HepG2 (cell line): ENCODE data around the gene CD81. TPM values are rescaled to one million over a fixed set of nuclear protein-coding genes. Genes with fewer than 3 reads are reported as not detected.

Experiments used
- ATAC-seq: fragments of 200-7000 bp; cut with Tn5 transposase; 3 replicates; pipeline ENCODE4 v1.9.1; 2020; ENCODE audit warnings: mild to moderate bottlenecking, moderate library complexity
- BruUV-seq: library from RNA; stranded (reverse); fragments of 400-500 nt; replicated peaks from 2 replicates; lab custom pipeline; 2021; lab: Mats Ljungman, UMichigan
- CTCF ChIA-PET: fragments of 300-600 bp; formaldehyde crosslinking; extraction: SDS; loops from one replicate; lab custom pipeline; 2021; ENCODE audit warnings: low total read pairs, inconsistent platforms, low intra/inter-chr PET ratio; lab: Yijun Ruan, JAX
- POLR2A ChIA-PET: fragments of 350-600 bp; sonication (Branson Sonifier 250); formaldehyde crosslinking; loops from one replicate; lab custom pipeline; 2020; ENCODE audit warnings: antibody characterized with exemption, inconsistent platforms; lab: Yijun Ruan, JAX
- DNase-seq: peaks from one replicate; pipeline ENCODE4 v3.0.0-alpha.2; 2015; ENCODE audit warnings: low spot score
- FAIRE-seq: peaks from 3 replicates; lab custom pipeline; 2011; peaks lifted over from hg19 to GRCh38; lab: Jason Lieb, UNC
- H2AFZ ChIP-seq: one replicate; pipeline ENCODE4 v1.6.1; 2011; ENCODE audit warnings: low read length, inconsistent platforms
- H3K27ac ChIP-seq: fragments of 300-600 bp; 3 replicates; pipeline ENCODE4 v1.8.0; 2011; ENCODE audit warnings: mixed run types, mild to moderate bottlenecking, mixed read lengths, low read length, inconsistent platforms; ENCODE audit not compliant: insufficient read depth; ENCODE audit errors: extremely low read length
- H3K27me3 ChIP-seq, 2 experiments: fragments of 200-600 bp in 1 of 2; 2 replicates in 1 of 2; 3 replicates in 1 of 2; pipeline versions ENCODE4 v1.6.0 to v1.8.0; 2011; ENCODE audit warnings: low read length in 2 of 2, mild to moderate bottlenecking in 2 of 2, moderate library complexity in 2 of 2, inconsistent platforms in 1 of 2; ENCODE audit not compliant: insufficient read depth in 2 of 2, control insufficient read depth in 1 of 2
- H3K36me3 ChIP-seq, 2 experiments: fragments of 200-600 bp in 1 of 2; replicated peaks in 1 of 2; 2 replicates in 1 of 2; 3 replicates in 1 of 2; pipeline versions ENCODE4 v1.5.1 to v1.8.0; 2011; ENCODE audit warnings: low read length in 2 of 2, inconsistent platforms in 1 of 2; ENCODE audit not compliant: insufficient read depth in 2 of 2, control insufficient read depth in 1 of 2
- H3K4me1 ChIP-seq: 2 replicates; pipeline ENCODE4 v1.5.1; 2012; ENCODE audit warnings: low read length, inconsistent platforms; ENCODE audit not compliant: insufficient read depth
- H3K4me2 ChIP-seq: 2 replicates; pipeline ENCODE4 v1.6.0; 2011; ENCODE audit warnings: low read depth, low read length, inconsistent platforms
- H3K4me3 ChIP-seq, 3 experiments: fragments of 200-600 bp in 1 of 3; sonication (generic), shearing (Covaris generic) in 1 of 3; replicated peaks in 1 of 3; 2 replicates each; pipeline ENCODE4 v1.5.1; 2011 to 2016; ENCODE audit warnings: low read length in 3 of 3, inconsistent platforms in 2 of 3, low read depth in 2 of 3, mild to moderate bottlenecking in 2 of 3, control low read depth in 1 of 3, mixed read lengths in 1 of 3; ENCODE audit not compliant: insufficient read depth in 1 of 3
- H3K79me2 ChIP-seq: one replicate; pipeline ENCODE4 v1.6.1; 2011; ENCODE audit warnings: low read length, inconsistent platforms; ENCODE audit not compliant: insufficient read depth
- H3K9ac ChIP-seq: 2 replicates; pipeline ENCODE4 v1.6.0; 2011; ENCODE audit warnings: mild to moderate bottlenecking, low read depth, low read length, inconsistent platforms; ENCODE audit not compliant: insufficient read depth
- H3K9me3 ChIP-seq: 2 replicates; pipeline ENCODE4 v1.5.1; 2012; ENCODE audit warnings: mild to moderate bottlenecking, low read length
- H4K20me1 ChIP-seq: 2 replicates; pipeline ENCODE4 v1.6.0; 2011; ENCODE audit warnings: inconsistent platforms, mild to moderate bottlenecking, low read length, moderate library complexity; ENCODE audit not compliant: insufficient read depth
- ATF7-NPFF ChIP-seq: sonication (generic); formaldehyde crosslinking; IDR thresholded peaks from 2 replicates; pipeline ENCODE4 v1.8.1; 2023; ENCODE audit warnings: mild to moderate bottlenecking, low read depth, missing genetic modification reagents, moderate library complexity
- HDAC1 ChIP-seq: sonication (generic); formaldehyde crosslinking; IDR thresholded peaks from 2 replicates; pipeline ENCODE4 v1.5.1; 2020; ENCODE audit warnings: mild to moderate bottlenecking, missing genetic modification reagents
- SMAD3 ChIP-seq: sonication (generic); formaldehyde crosslinking; IDR thresholded peaks from 2 replicates; pipeline ENCODE4 v1.4.0; 2020; ENCODE audit warnings: missing genetic modification reagents
- ZNF136 ChIP-seq: sonication (generic); formaldehyde crosslinking; IDR thresholded peaks from 2 replicates; pipeline ENCODE4 v1.8.1; 2022; ENCODE audit warnings: low read depth, mild to moderate bottlenecking, moderate library complexity, missing genetic modification reagents
- ZNF331 ChIP-seq: sonication (generic); formaldehyde crosslinking; IDR thresholded peaks from 2 replicates; pipeline ENCODE4 v1.4.0; 2020; ENCODE audit warnings: missing genetic modification reagents
- ZNF773 ChIP-seq: sonication (generic); formaldehyde crosslinking; IDR thresholded peaks from 2 replicates; pipeline ENCODE4 v1.4.0; 2020; ENCODE audit warnings: missing genetic modification reagents, borderline replicate concordance
- WGBS: methylation state at CpG from one replicate; pipeline ENCODE4 v1.1.6; 2017; ENCODE audit warnings: low lambda C conversion rate; 5-methylcytosine and 5-hydroxymethylcytosine counted together
- in situ Hi-C: cut with HindIII; loops from 2 replicates; pipeline ENCODE4 v1.10.0; 2017; ENCODE audit warnings: low pct_unique_long_range_greater_than_20kb; ENCODE audit not compliant: extremely low pct_ligation_motif_present
- intact Hi-C: fragments of 100-400 bp; cut with micrococcal nuclease; formaldehyde crosslinking; loops from one replicate; pipeline ENCODE4 v1.10.0; 2022; ENCODE audit not compliant: unreplicated experiment
- polyA plus RNA-seq, 8 experiments: library from polyadenylated mRNA; depleted of rRNA in 3 of 8; stranded (reverse) in 7 of 8; unstranded in 1 of 8; fragments of >200 nt; fragmentation: Illumina TruSeq in 4 of 8; extraction: Trizol in 4 of 8; gene quantifications; 2 replicates each; pipeline versions ENCODE4 v1.2.1 to v1.2.3, GENCODE V29; 2011 to 2016; ENCODE audit warnings: low read depth in 4 of 8, missing spikeins in 1 of 8, mixed read lengths in 1 of 8; ENCODE audit not compliant: insufficient read depth in 1 of 8
- total RNA-seq, 5 experiments: library from RNA; depleted of rRNA; stranded (reverse); fragments of >200 nt; fragmentation: Illumina TruSeq; extraction: Trizol; gene quantifications; 2 replicates each; pipeline ENCODE4 v1.2.3, GENCODE V29; 2016; ENCODE audit warnings: low read depth in 1 of 5
- TF ChIP-seq, protein P1 (sequence below): sonication (generic); formaldehyde crosslinking; IDR thresholded peaks from 2 replicates; pipeline ENCODE4 v1.4.0; 2020; ENCODE audit warnings: mild to moderate bottlenecking, missing genetic modification reagents

Gene CD81
- total and polyA plus RNA-seq, 2 of the 13 experiments (the other 11 are each of a cell fraction or from before 2014, with no cell fraction given), result not detected

DNA sequence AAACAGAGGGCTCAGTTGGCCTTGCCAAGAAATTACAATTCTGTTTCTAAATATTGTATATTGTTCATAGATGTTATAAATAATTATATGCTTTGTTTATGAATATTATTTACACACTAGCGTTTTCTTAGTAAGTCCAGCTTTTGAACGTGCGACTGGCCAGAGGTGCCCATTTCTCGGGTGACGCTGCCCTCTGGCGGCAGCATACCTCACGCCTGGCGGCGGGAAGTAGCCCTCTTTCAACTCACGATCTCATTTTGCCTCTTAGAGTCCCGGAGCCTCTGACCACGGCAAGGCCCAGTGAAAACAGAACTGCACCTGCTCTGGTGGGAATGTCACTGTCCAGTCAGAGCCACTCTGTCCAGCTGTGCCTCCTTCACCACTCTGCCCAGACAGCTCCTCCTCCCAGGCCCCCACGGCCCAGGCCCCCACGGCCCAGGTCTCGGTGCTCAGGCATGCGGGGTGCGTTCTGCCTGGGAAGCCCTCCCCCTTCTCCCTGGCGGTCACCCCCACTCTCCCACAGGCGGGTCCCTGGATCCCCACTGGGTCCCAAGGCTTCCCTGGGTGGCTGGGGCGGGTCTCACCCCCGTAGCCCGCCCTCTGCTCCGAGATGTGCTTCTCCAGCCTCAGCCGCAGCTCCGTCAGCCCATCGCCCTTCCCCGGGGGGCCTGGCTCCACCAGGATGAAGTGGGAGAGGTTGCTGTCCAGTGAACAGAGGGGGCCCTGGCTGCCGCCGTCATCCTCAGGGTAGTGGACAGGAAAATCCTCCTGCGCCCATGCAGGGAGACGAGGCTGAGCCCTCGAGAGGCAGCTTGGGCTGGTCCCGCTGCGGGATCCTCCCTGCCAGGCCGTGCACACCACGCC lies 42.8 kb downstream of the CD81 start (continued):
- TF ChIP-seq ZNF331 (CRISPR knock-in tag) (0 out of 2 replicates have a peak, but pooled peaks have one; percentile 13), HDAC1 (CRISPR knock-in tag) (0 out of 2 replicates have a peak, but pooled peaks have one; percentile 25)

GRCh38 chr11:2420502-2421225 lies 43.6 kb downstream of the CD81 start:
- ATAC-seq (peak; percentile 94), DNase-seq (peak; percentile 56), FAIRE-seq (no peak)
- no peaks in the 10 kb centered on the region for H3K36me3 ChIP-seq
- H3K79me2 ChIP-seq, result no peaks in the 10 kb centered on the region
- no CpG with 5 or more reads among the region's 44 CpGs for WGBS
- POLR2A ChIA-PET, result interaction anchor here (1.1 to 2.7 kb wide), 4 partner anchors 11 to 116 kb away, joined by 3 to 31 read pairs (median 6); partner anchors contain the start of gene TSSC4
- no TSS peak for BruUV-seq
- H3K9me3 ChIP-seq, result no peaks in the 10 kb centered on the region
- H4K20me1 ChIP-seq, result no peaks in the 10 kb centered on the region
- H3K4me3 ChIP-seq, result peak overlapping the region in 2 of 3 experiments; percentile 36 to 53; a peak in 2 of 6 replicates
- H3K27me3 ChIP-seq, result peaks cover 11 to 37% of the 10 kb centered on the region in 2 experiments
- in situ Hi-C loops (loop anchor here (10.0 kb wide), 1 partner anchor 274 kb away; the partner anchor contains the start of gene KCNQ1OT1), intact Hi-C loops (loop anchor here (5.0 kb wide), 1 partner anchor 223 kb away; no protein-coding TSS in a partner anchor)
- H3K4me2 ChIP-seq, result peak overlapping the region; percentile 83
- H3K4me1 ChIP-seq, result peaks cover 16% of the 10 kb centered on the region; the same call in 1 of the 2 replicates
- H3K9ac ChIP-seq, result peak overlapping the region; percentile 32; the same call in 1 of the 2 replicates
- no peak overlapping the region for H2AFZ ChIP-seq
- no peak overlapping the region for H3K27ac ChIP-seq
- CTCF ChIA-PET, result interaction anchor here (0.8 to 3.6 kb wide), 7 partner anchors 11 to 254 kb away, joined by 3 to 87 read pairs (median 3); partner anchors contain the start of gene TSSC4
- TF ChIP-seq, protein P1, sequence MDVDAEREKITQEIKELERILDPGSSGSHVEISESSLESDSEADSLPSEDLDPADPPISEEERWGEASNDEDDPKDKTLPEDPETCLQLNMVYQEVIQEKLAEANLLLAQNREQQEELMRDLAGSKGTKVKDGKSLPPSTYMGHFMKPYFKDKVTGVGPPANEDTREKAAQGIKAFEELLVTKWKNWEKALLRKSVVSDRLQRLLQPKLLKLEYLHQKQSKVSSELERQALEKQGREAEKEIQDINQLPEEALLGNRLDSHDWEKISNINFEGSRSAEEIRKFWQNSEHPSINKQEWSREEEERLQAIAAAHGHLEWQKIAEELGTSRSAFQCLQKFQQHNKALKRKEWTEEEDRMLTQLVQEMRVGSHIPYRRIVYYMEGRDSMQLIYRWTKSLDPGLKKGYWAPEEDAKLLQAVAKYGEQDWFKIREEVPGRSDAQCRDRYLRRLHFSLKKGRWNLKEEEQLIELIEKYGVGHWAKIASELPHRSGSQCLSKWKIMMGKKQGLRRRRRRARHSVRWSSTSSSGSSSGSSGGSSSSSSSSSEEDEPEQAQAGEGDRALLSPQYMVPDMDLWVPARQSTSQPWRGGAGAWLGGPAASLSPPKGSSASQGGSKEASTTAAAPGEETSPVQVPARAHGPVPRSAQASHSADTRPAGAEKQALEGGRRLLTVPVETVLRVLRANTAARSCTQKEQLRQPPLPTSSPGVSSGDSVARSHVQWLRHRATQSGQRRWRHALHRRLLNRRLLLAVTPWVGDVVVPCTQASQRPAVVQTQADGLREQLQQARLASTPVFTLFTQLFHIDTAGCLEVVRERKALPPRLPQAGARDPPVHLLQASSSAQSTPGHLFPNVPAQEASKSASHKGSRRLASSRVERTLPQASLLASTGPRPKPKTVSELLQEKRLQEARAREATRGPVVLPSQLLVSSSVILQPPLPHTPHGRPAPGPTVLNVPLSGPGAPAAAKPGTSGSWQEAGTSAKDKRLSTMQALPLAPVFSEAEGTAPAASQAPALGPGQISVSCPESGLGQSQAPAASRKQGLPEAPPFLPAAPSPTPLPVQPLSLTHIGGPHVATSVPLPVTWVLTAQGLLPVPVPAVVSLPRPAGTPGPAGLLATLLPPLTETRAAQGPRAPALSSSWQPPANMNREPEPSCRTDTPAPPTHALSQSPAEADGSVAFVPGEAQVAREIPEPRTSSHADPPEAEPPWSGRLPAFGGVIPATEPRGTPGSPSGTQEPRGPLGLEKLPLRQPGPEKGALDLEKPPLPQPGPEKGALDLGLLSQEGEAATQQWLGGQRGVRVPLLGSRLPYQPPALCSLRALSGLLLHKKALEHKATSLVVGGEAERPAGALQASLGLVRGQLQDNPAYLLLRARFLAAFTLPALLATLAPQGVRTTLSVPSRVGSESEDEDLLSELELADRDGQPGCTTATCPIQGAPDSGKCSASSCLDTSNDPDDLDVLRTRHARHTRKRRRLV (CRISPR knock-in tag), result no peak
- TF ChIP-seq ZNF773 (CRISPR knock-in tag) (no peak), ZNF136 (CRISPR knock-in tag) (no peak), ATF7-NPFF (CRISPR knock-in tag) (no peak), SMAD3 (CRISPR knock-in tag) (peak; percentile 58; the same call in 1 of the 2 replicates)
